Suppressor macrophage treated with lipopolysaccharide for 1 hour (primary cell): Measurements from ENCODE around the gene RAD52.
A peak's percentile ranks its signal among the peaks of the same experiment; 100 is the strongest.
"Not testable (repeated sequence)": the region's sequence is repeated elsewhere in the genome, so short reads cannot be mapped to it uniquely, and the experiment has no call there.

Experiments
- DNase-seq, 3 donors: peaks; one replicate each; pipeline ENCODE4 v3.0.0-alpha.2; 2020 to 2022

The RAD52 gene

GRCh38 chr12:966724-967123 lies 17.2 kb upstream of the RAD52 start:
- peak; percentile 46 to 77 (median 75) for DNase-seq

- no peak for DNase-seq
Observed at GRCh38 chr12:958588-959123, 9.2 kb upstream of the RAD52 start.

- peak in 1 of 3 donors; percentile 3 for DNase-seq
Observed at GRCh38 chr12:955939-956338, 6.4 kb upstream of the RAD52 start.

GRCh38 chr12:954741-955140 lies 5.2 kb upstream of the RAD52 start:
- DNase-seq = peak in 1 of 3 donors; percentile 1

- DNase-seq = peak; percentile 19 to 40 (median 34)
Observed at GRCh38 chr12:953776-954175, 4.3 kb upstream of the RAD52 start.

GRCh38 chr12:951176-951575 lies 1.7 kb upstream of the RAD52 start:
- peak in 1 of 3 donors; percentile 12 for DNase-seq

GRCh38 chr12:948238-948637 lies 1.3 kb downstream of the RAD52 start:
- DNase-seq = peak in 1 of 3 donors; percentile 18

GRCh38 chr12:946631-947030 lies 2.9 kb downstream of the RAD52 start:
- DNase-seq = peak; percentile 13 to 47 (median 43)

GRCh38 chr12:946212-946611 lies 3.3 kb downstream of the RAD52 start:
- peak; percentile 48 to 55 (median 54) for DNase-seq

GRCh38 chr12:944211-944610 lies 5.3 kb downstream of the RAD52 start:
- peak; percentile 22 to 43 (median 33) for DNase-seq

GRCh38 chr12:943051-943450 lies 6.4 kb downstream of the RAD52 start:
- no peak for DNase-seq

- DNase-seq = no peak
Observed at GRCh38 chr12:938810-939209, 10.7 kb downstream of the RAD52 start.

GRCh38 chr12:936377-937345 lies 12.8 kb downstream of the RAD52 start:
- DNase-seq = no peak

- DNase-seq = not testable (repeated sequence)
Observed at GRCh38 chr12:935891-936290, 13.6 kb downstream of the RAD52 start.

- no peak for DNase-seq
Observed at GRCh38 chr12:931591-931990, 17.9 kb downstream of the RAD52 start.

GRCh38 chr12:931060-931459 lies 18.4 kb downstream of the RAD52 start:
- no peak for DNase-seq

GRCh38 chr12:926641-927040 lies 22.9 kb downstream of the RAD52 start:
- no peak for DNase-seq

- no peak for DNase-seq
Observed at GRCh38 chr12:922285-922684, 27.2 kb downstream of the RAD52 start.

GRCh38 chr12:920676-921075 lies 28.8 kb downstream of the RAD52 start:
- no peak for DNase-seq

- no peak for DNase-seq
Observed at GRCh38 chr12:916712-917445, 32.6 kb downstream of the RAD52 start.

- DNase-seq = peak; percentile 7 to 40 (median 29)
Observed at GRCh38 chr12:916240-916639, 33.3 kb downstream of the RAD52 start.

GRCh38 chr12:915090-915489 lies 34.4 kb downstream of the RAD52 start:
- DNase-seq = no peak

- peak; percentile 46 to 62 (median 54) for DNase-seq
Observed at GRCh38 chr12:913919-914698, 35.4 kb downstream of the RAD52 start.
